ENCODE data around the gene SENP7. TPM values are rescaled to one million over a fixed set of nuclear protein-coding genes. Genes with fewer than 3 reads are reported as not detected.
"Not testable (repeated sequence)": the region's sequence is repeated elsewhere in the genome, so short reads cannot be mapped to it uniquely, and the experiment has no call there.

Gene SENP7
- total RNA-seq, 2 experiments from 2014 or later, result 17.7 to 19.5 TPM

DNA sequence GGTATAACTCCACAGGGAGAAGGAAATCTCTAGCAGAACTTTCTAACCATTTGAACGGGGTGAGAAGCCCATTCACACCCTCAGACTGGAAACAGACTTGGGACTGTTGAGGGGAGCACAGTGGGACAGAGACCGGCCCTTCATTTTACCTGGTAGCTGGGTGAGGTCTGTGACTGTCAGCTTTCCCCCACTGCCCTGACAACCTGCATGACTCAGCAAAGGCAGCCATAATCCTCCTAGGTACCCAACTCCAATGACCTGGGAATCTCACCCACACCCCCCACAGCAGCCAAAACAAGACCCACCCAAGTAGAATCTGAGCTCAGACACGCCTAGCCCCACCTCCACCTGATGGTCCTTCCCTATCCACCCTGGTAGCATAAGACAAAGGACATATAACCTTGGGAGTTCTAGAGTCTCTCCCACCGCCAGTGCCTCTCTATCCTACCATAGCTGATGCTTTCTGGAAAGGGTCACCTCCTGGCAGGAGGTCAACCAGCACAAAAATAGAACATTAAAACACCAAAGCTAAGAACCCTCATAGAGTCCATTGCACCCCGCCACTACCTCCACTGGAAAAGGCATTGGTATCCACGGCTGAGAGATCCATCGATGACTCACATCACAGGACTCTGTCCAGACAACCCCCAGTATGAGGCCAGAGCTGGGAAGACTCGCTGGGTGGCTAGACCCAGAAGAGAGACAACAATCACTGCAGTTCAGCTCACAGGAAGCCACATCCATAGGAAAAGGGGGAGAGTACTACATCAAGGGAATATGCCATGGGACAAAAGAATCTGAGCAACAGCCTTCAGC is 28.0 kb downstream of the SENP7 start:
- Histone ChIP-seq H4K20me1 (ENCODE audit: insufficient read depth, low read length) (no peaks in the 10 kb centered on the region), H3K9me2 (ENCODE audit: insufficient read depth, low read length) (no peaks in the 10 kb centered on the region), H3K36me3 (ENCODE audit: insufficient read depth, low read length) (peaks cover 5% of the 10 kb centered on the region; the same call in 1 of the 2 replicates), H3K4me1 (ENCODE audit: insufficient read depth, low read length, poor library complexity, severe bottlenecking) (no peaks in the 10 kb centered on the region), H3K9me3 (ENCODE audit: low read length) (no peaks in the 10 kb centered on the region), H3K79me2 (ENCODE audit: insufficient read depth, low read depth, low read length) (no peaks in the 10 kb centered on the region), H3K27ac (ENCODE audit: low read depth, low read length, poor library complexity, severe bottlenecking) (no peak overlapping the region), H3K4me2 (ENCODE audit: low read length) (no peak overlapping the region), H2AFZ (ENCODE audit: low read length) (no peak overlapping the region), H3K4me3 (ENCODE audit: low read depth, low read length, poor library complexity, severe bottlenecking) (no peak overlapping the region)
- POLR2A ChIA-PET, result no interaction called here
- intact Hi-C loops (cut with micrococcal nuclease; ENCODE audit: unreplicated experiment), result no loop called here
- CTCF ChIA-PET (ENCODE audit: unreplicated experiment), result no interaction called here
- no peak for TF ChIP-seq EZH2phosphoT487 (IDR thresholded peaks at IDR 0.05; ENCODE audit: borderline replicate concordance, low read depth, low read length)
- BruUV-seq (replicated peaks), result no TSS peak
- no peak for DNase-seq (ENCODE audit: low spot score)

DNA sequence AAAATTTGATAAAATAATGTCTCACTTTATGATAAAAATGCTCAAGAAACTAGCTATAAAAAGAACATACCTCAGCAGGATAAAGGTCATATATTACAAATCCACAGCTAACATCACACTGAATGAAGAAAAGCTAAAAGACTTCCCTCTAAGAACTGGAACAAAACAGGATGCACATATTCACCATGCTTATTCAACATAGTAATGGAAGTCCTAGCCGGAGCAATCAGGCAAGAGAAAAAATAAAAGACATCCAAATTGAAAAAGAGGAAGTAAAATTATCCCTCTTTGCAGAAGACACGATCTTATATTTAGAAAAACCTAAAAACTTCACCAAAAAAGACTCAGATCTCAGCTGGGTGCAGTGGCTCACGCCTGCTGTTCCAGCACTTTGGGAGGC is 34.0 kb downstream of the SENP7 start:
- ChIA-PET POLR2A (interaction anchor here (0.9 to 1.3 kb wide), 2 partner anchors 16 to 398 kb away, joined by 3 read pairs; no protein-coding TSS in a partner anchor), CTCF (ENCODE audit: unreplicated experiment) (no interaction called here)
- intact Hi-C loops (cut with micrococcal nuclease; ENCODE audit: unreplicated experiment), result no loop called here
- Histone ChIP-seq H3K4me1 (ENCODE audit: insufficient read depth, low read length, poor library complexity, severe bottlenecking) (peaks cover 4% of the 10 kb centered on the region), H3K9me3 (ENCODE audit: low read length) (no peaks in the 10 kb centered on the region), H3K27ac (ENCODE audit: low read depth, low read length, poor library complexity, severe bottlenecking) (no peak overlapping the region), H4K20me1 (ENCODE audit: insufficient read depth, low read length) (no peaks in the 10 kb centered on the region), H3K79me2 (ENCODE audit: insufficient read depth, low read depth, low read length) (peaks cover 3% of the 10 kb centered on the region; the same call in 1 of the 2 replicates), H3K36me3 (ENCODE audit: insufficient read depth, low read length) (peaks cover 5% of the 10 kb centered on the region; the same call in 1 of the 2 replicates), H3K4me2 (ENCODE audit: low read length) (no peak overlapping the region), H2AFZ (ENCODE audit: low read length) (no peak overlapping the region), H3K4me3 (ENCODE audit: low read depth, low read length, poor library complexity, severe bottlenecking) (no peak overlapping the region), H3K9me2 (ENCODE audit: insufficient read depth, low read length) (no peaks in the 10 kb centered on the region)
- no TSS peak for BruUV-seq (replicated peaks)
- TF ChIP-seq EZH2phosphoT487 (IDR thresholded peaks at IDR 0.05; ENCODE audit: borderline replicate concordance, low read depth, low read length), result no peak
- TF ChIP-seq, protein P1, sequence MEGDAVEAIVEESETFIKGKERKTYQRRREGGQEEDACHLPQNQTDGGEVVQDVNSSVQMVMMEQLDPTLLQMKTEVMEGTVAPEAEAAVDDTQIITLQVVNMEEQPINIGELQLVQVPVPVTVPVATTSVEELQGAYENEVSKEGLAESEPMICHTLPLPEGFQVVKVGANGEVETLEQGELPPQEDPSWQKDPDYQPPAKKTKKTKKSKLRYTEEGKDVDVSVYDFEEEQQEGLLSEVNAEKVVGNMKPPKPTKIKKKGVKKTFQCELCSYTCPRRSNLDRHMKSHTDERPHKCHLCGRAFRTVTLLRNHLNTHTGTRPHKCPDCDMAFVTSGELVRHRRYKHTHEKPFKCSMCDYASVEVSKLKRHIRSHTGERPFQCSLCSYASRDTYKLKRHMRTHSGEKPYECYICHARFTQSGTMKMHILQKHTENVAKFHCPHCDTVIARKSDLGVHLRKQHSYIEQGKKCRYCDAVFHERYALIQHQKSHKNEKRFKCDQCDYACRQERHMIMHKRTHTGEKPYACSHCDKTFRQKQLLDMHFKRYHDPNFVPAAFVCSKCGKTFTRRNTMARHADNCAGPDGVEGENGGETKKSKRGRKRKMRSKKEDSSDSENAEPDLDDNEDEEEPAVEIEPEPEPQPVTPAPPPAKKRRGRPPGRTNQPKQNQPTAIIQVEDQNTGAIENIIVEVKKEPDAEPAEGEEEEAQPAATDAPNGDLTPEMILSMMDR (conservative IDR thresholded peaks at IDR 0.05; ENCODE audit: low read length), result no peak
- no peak for DNase-seq (ENCODE audit: low spot score)

DNA sequence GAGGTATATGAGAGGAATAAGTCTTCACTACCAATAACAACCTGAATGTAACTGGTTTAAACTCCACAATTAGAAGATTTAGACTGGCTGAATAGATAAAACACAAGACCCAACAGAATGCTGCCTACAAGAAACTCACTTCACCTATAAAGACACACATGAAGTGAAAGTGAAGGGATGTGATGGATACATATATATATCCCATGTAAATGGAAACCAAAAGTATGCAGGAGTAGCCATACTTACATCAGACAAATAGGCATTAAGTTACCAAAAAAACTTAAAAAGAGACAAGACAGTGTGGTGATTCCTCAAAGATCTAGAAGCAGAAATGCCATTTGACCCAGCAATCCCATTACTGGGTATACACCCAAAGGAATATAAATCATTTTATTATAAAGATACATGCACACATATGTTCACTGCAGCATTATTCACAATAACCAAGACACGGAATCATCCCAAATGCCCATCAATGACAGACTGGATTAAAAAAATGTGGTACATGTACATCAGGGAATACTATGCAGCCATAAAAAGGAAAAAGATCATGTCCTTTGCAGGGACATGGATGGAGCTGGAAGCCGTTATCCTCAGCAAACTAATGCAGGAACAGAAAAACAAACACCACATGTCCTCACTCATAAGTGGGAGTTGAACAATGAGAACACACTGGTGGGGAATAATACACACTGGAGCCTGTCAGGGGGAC is 38.0 kb downstream of the SENP7 start:
- H3K9me2 ChIP-seq (ENCODE audit: insufficient read depth, low read length); H3K9me3 ChIP-seq (ENCODE audit: low read length); BruUV-seq (replicated peaks); H3K4me3 ChIP-seq (ENCODE audit: low read depth, low read length, poor library complexity, severe bottlenecking); H3K27ac ChIP-seq (ENCODE audit: low read depth, low read length, poor library complexity, severe bottlenecking); H3K4me1 ChIP-seq (ENCODE audit: insufficient read depth, low read length, poor library complexity, severe bottlenecking); H3K79me2 ChIP-seq (ENCODE audit: insufficient read depth, low read depth, low read length); intact Hi-C loops (cut with micrococcal nuclease; ENCODE audit: unreplicated experiment); POLR2A ChIA-PET; H3K36me3 ChIP-seq (ENCODE audit: insufficient read depth, low read length); H4K20me1 ChIP-seq (ENCODE audit: insufficient read depth, low read length); H2AFZ ChIP-seq (ENCODE audit: low read length); CTCF ChIA-PET (ENCODE audit: unreplicated experiment); DNase-seq (ENCODE audit: low spot score); H3K4me2 ChIP-seq (ENCODE audit: low read length): not testable (repeated sequence)

DNA sequence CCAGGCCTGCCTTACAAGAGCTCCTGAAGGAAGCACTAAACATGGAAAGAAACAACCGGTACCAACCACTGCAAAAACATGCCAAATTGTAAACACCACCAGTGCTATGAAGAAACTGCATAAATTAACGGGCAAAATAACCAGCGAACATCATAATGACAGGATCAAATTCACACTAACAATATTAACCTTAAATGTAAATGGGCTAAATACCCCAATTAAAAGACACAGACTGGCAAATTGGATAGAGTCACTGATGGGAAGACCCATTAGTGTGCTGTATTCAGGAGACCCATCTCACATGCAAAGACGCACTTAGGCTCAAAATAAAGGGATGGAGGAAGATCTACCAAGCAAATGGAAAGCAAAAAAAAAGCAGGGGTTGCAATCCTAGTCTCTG is 44.3 kb downstream of the SENP7 start:
- POLR2A ChIA-PET; CTCF ChIA-PET (ENCODE audit: unreplicated experiment); H3K36me3 ChIP-seq (ENCODE audit: insufficient read depth, low read length); intact Hi-C loops (cut with micrococcal nuclease; ENCODE audit: unreplicated experiment); DNase-seq (ENCODE audit: low spot score); H2AFZ ChIP-seq (ENCODE audit: low read length); H3K79me2 ChIP-seq (ENCODE audit: insufficient read depth, low read depth, low read length); H3K9me3 ChIP-seq (ENCODE audit: low read length); H3K4me2 ChIP-seq (ENCODE audit: low read length); H3K4me3 ChIP-seq (ENCODE audit: low read depth, low read length, poor library complexity, severe bottlenecking); H3K27ac ChIP-seq (ENCODE audit: low read depth, low read length, poor library complexity, severe bottlenecking); BruUV-seq (replicated peaks); H4K20me1 ChIP-seq (ENCODE audit: insufficient read depth, low read length); H3K9me2 ChIP-seq (ENCODE audit: insufficient read depth, low read length); H3K4me1 ChIP-seq (ENCODE audit: insufficient read depth, low read length, poor library complexity, severe bottlenecking): not testable (repeated sequence)

DNA sequence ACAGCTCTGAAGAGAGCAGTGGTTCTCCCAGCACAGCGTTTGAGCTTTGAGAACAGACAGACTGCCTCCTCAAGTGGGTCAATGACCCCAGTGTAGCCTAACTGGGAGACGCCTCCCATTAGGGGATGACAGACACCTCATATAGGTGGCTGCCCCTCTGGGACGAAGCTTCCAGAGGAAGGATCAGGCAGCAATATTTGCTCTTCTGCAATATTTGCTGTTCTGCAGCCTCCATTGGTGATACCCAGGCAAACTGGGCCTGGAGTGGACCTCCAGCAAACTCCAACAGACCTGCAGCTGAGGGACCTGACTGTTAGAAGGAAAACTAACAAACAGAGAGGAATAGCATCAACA is 45.7 kb downstream of the SENP7 start:
- H3K4me3 ChIP-seq (ENCODE audit: low read depth, low read length, poor library complexity, severe bottlenecking); H3K4me2 ChIP-seq (ENCODE audit: low read length); POLR2A ChIA-PET; DNase-seq (ENCODE audit: low spot score); H3K9me2 ChIP-seq (ENCODE audit: insufficient read depth, low read length); H3K36me3 ChIP-seq (ENCODE audit: insufficient read depth, low read length); H3K9me3 ChIP-seq (ENCODE audit: low read length); BruUV-seq (replicated peaks); H3K79me2 ChIP-seq (ENCODE audit: insufficient read depth, low read depth, low read length); H4K20me1 ChIP-seq (ENCODE audit: insufficient read depth, low read length); H2AFZ ChIP-seq (ENCODE audit: low read length); H3K4me1 ChIP-seq (ENCODE audit: insufficient read depth, low read length, poor library complexity, severe bottlenecking); CTCF ChIA-PET (ENCODE audit: unreplicated experiment); intact Hi-C loops (cut with micrococcal nuclease; ENCODE audit: unreplicated experiment); H3K27ac ChIP-seq (ENCODE audit: low read depth, low read length, poor library complexity, severe bottlenecking): not testable (repeated sequence)
